GM12878 (cell line): ENCODE results near the gene JUND. TPM values are rescaled to one million over a fixed set of nuclear protein-coding genes. Genes with fewer than 3 reads are reported as not detected.

Experiments
- ATAC-seq: fragments of 200-7000 bp; cut with Tn5 transposase; 3 replicates; pipeline ENCODE4 v1.9.1; 2020; ENCODE audit warnings: mild to moderate bottlenecking, moderate library complexity
- BruUV-seq: library from RNA; stranded (reverse); fragments of 400-500 nt; replicated peaks from 2 replicates; lab custom pipeline; 2021; lab: Mats Ljungman, UMichigan
- CTCF ChIA-PET: fragments of 300-600 bp; sonication (Branson Sonifier 250); formaldehyde crosslinking; extraction: SDS; loops from one replicate; lab custom pipeline; 2021; ENCODE audit warnings: inconsistent platforms; lab: Yijun Ruan, JAX
- POLR2A ChIA-PET: fragments of 350-600 bp; formaldehyde crosslinking; extraction: SDS; loops from one replicate; lab custom pipeline; 2021; ENCODE audit warnings: inconsistent platforms; lab: Charles Lee
- RAD21 ChIA-PET: fragments of 300-600 bp; sonication (Branson Sonifier 250); formaldehyde crosslinking; loops from one replicate; lab custom pipeline; 2023; ENCODE audit warnings: antibody characterized with exemption; ENCODE audit not compliant: unreplicated experiment; lab: Charles Lee
- SMC1A ChIA-PET: fragments of 300-600 bp; sonication (Branson Sonifier 250); formaldehyde crosslinking; loops from one replicate; lab custom pipeline; 2023; ENCODE audit not compliant: unreplicated experiment, uncharacterized antibody; lab: Charles Lee
- DNase-seq: peaks from one replicate; pipeline ENCODE4 v3.0.0-alpha.2; 2011; ENCODE audit warnings: low read depth, low spot score
- FAIRE-seq: peaks from 3 replicates; lab custom pipeline; 2011; peaks lifted over from hg19 to GRCh38; lab: Jason Lieb, UNC
- H2AFZ ChIP-seq: 2 replicates; pipeline ENCODE4 v1.6.0; 2011; ENCODE audit warnings: low read depth, low read length, control low read depth; ENCODE audit not compliant: control insufficient read depth
- H3K27ac ChIP-seq: 2 replicates; pipeline ENCODE4 v1.5.1; 2011; ENCODE audit warnings: control low read depth; ENCODE audit not compliant: control insufficient read depth, insufficient read depth
- H3K27me3 ChIP-seq, 2 experiments: replicated peaks in 1 of 2; 2 replicates each; pipeline versions ENCODE4 v1.6.0 to v1.6.1; 2011; ENCODE audit warnings: low read length in 1 of 2; ENCODE audit not compliant: control insufficient read depth in 2 of 2, insufficient read depth in 2 of 2
- H3K36me3 ChIP-seq, 2 experiments: 2 replicates each; pipeline ENCODE4 v1.5.1; 2011; ENCODE audit warnings: low read length in 1 of 2; ENCODE audit not compliant: control insufficient read depth in 2 of 2, insufficient read depth in 2 of 2
- H3K4me1 ChIP-seq: 2 replicates; pipeline ENCODE4 v1.6.1; 2011; ENCODE audit warnings: mild to moderate bottlenecking, low read length, moderate library complexity, mixed read lengths; ENCODE audit not compliant: control insufficient read depth, insufficient read depth
- H3K4me2 ChIP-seq: 2 replicates; pipeline ENCODE4 v1.6.0; 2011; ENCODE audit warnings: control low read depth; ENCODE audit not compliant: control insufficient read depth, insufficient read depth
- H3K4me3 ChIP-seq: fragments of 200-600 bp; sonication (generic); 2 replicates; pipeline ENCODE4 v1.5.1; 2016
- H3K79me2 ChIP-seq: 2 replicates; pipeline ENCODE4 v1.6.0; 2011; ENCODE audit warnings: low read length; ENCODE audit not compliant: control insufficient read depth, insufficient read depth
- H3K9ac ChIP-seq: 2 replicates; pipeline ENCODE4 v1.8.0; 2011; ENCODE audit warnings: low read length, control low read depth, mixed read lengths; ENCODE audit not compliant: control insufficient read depth, insufficient read depth
- H3K9me3 ChIP-seq: replicated peaks from 3 replicates; pipeline ENCODE4 v1.5.1; 2011; ENCODE audit warnings: mild to moderate bottlenecking, low read length; ENCODE audit not compliant: control insufficient read depth, insufficient read depth
- H4K20me1 ChIP-seq: 2 replicates; pipeline ENCODE4 v1.6.0; 2011; ENCODE audit not compliant: control insufficient read depth, insufficient read depth
- EGR1 ChIP-seq, 2 experiments: IDR thresholded peaks; 1 replicate in 1 of 2; 2 replicates in 1 of 2; pipeline ENCODE4 v1.6.1; 2011 to 2012; ENCODE audit warnings: low read depth in 2 of 2, low read length in 2 of 2, borderline replicate concordance in 1 of 2, mild to moderate bottlenecking in 1 of 2, moderate library complexity in 1 of 2
- ESRRA ChIP-seq: IDR thresholded peaks from 2 replicates; pipeline ENCODE4 v1.6.1; 2012; ENCODE audit warnings: mild to moderate bottlenecking, low read length, improper control_type of control experiment
- IKZF1 ChIP-seq: fragments of 450-650 bp; conservative IDR thresholded peaks from 2 replicates; pipeline ENCODE4 v1.6.1; 2017; ENCODE audit warnings: antibody characterized with exemption, mild to moderate bottlenecking
- LARP7 ChIP-seq: fragments of 450-650 bp; IDR thresholded peaks from 2 replicates; pipeline ENCODE4 v1.6.1; 2017; ENCODE audit warnings: mild to moderate bottlenecking
- MEF2B ChIP-seq: fragments of 450-650 bp; IDR thresholded peaks from 2 replicates; pipeline ENCODE4 v1.6.1; 2018; ENCODE audit warnings: mild to moderate bottlenecking, moderate library complexity; ENCODE audit not compliant: partially characterized antibody, poor library complexity, severe bottlenecking
- WGBS: methylation state at CpG from one replicate; pipeline ENCODE4 v1.1.6; 2016; ENCODE audit warnings: low lambda C conversion rate; ENCODE audit not compliant: insufficient replicate concordance, insufficient coverage; ENCODE audit errors: missing lambda C conversion rate; 5-methylcytosine and 5-hydroxymethylcytosine counted together
- in situ Hi-C: fragments of 300-500 bp; cut with MboI; formaldehyde crosslinking; loops from 9 replicates; pipeline ENCODE4 v1.14.3; 2018; ENCODE audit warnings: mixed read lengths
- intact Hi-C: fragments of 100-400 bp; cut with micrococcal nuclease; formaldehyde crosslinking; loops from one replicate; pipeline ENCODE4 v1.14.2; 2022; ENCODE audit not compliant: unreplicated experiment
- polyA plus RNA-seq, 11 experiments: library from polyadenylated mRNA; depleted of rRNA in 4 of 11; unstranded in 6 of 11; stranded (reverse) in 5 of 11; fragments of >200 nt; fragmentation: Nextera tagmentation in 4 of 11; fragmentation: Illumina TruSeq in 1 of 11; extraction: Ambion mirVana in 4 of 11; extraction: Trizol in 1 of 11; gene quantifications; 1 replicate in 1 of 11; 2 replicates in 10 of 11; pipeline versions ENCODE4 v1.2.1 to v1.2.3, GENCODE V29; 2011 to 2016; ENCODE audit warnings: inconsistent platforms in 2 of 11, missing spikeins in 2 of 11, low read depth in 1 of 11
- total RNA-seq, 4 experiments: library from RNA; depleted of rRNA in 3 of 4; stranded (reverse); fragments of >200 nt in 3 of 4; fragmentation: Illumina TruSeq in 1 of 4; extraction: Trizol in 1 of 4; gene quantifications; 2 replicates each; pipeline versions ENCODE4 v1.2.1 to v1.2.3, GENCODE V29; 2013 to 2021

Gene JUND
- total and polyA plus RNA-seq, 10 of the 15 experiments (the other 5 are each of a cell fraction or from before 2014, with no cell fraction given), result 7.4 to 164 (median 18.8) TPM

DNA sequence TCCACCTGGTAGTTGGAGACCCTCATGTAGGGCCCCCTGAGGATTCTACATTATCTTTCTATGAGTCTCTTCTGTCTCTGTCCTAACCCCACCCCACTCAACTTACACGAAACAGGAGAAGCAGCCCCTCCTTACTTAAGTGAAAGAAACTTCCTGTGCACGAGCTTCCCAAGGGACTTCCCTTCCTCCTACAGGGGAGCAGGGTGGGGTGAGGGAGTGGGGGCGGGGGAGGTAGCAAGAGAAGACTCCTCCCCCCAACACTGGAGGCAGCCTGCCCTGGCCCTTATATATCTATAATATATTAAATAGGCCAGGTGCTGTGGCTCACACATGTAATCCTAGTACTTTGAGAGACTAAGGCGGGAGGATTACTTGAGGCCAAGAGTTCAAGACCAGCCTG is 49.6 kb downstream of the JUND start:
- H4K20me1 ChIP-seq, result no peaks in the 10 kb centered on the region
- ChIA-PET CTCF (interaction anchor here (0.8 to 3.4 kb wide), 10 partner anchors 19 to 180 kb away, joined by 3 to 20 read pairs (median 4); partner anchors contain the start of gene LSM4), SMC1A (interaction anchor here (0.8 to 2.2 kb wide), 6 partner anchors 9 to 97 kb away, joined by 3 to 6 read pairs (median 4); partner anchors contain the start of gene IFI30), RAD21 (interaction anchor here (0.6 to 2.4 kb wide), 4 partner anchors 17 to 97 kb away, joined by 3 to 12 read pairs (median 7); no protein-coding TSS in a partner anchor), POLR2A (interaction anchor here (0.5 to 2.2 kb wide), 7 partner anchors 8 to 85 kb away, joined by 3 to 7 read pairs (median 4); partner anchors contain the start of gene MPV17L2)
- H3K27ac ChIP-seq, result no peak overlapping the region
- no peak for ATAC-seq
- no TSS peak for BruUV-seq
- DNase-seq, result no peak
- no peaks in the 10 kb centered on the region for H3K79me2 ChIP-seq
- H3K4me2 ChIP-seq, result no peak overlapping the region
- no peaks in the 10 kb centered on the region for H3K36me3 ChIP-seq
- peak; percentile 34 for TF ChIP-seq MEF2B
- TF ChIP-seq LARP7, result no peak
- H3K9me3 ChIP-seq, result no peaks in the 10 kb centered on the region; the same call in 2 of the 3 replicates
- peaks cover 11% of the 10 kb centered on the region; the same call in 1 of the 2 replicates for H3K4me1 ChIP-seq
- H3K27me3 ChIP-seq, result peaks cover 0 to 2% of the 10 kb centered on the region in 2 experiments; a peak in 2 of 4 replicates
- no peak overlapping the region for H2AFZ ChIP-seq
- intact Hi-C loops, result no loop called here
- WGBS, result 0% methylated on average over 4 of the region's 4 CpGs
- in situ Hi-C loops, result no loop called here
- FAIRE-seq, result no peak
- no peak overlapping the region for H3K4me3 ChIP-seq
- no peak overlapping the region for H3K9ac ChIP-seq

DNA sequence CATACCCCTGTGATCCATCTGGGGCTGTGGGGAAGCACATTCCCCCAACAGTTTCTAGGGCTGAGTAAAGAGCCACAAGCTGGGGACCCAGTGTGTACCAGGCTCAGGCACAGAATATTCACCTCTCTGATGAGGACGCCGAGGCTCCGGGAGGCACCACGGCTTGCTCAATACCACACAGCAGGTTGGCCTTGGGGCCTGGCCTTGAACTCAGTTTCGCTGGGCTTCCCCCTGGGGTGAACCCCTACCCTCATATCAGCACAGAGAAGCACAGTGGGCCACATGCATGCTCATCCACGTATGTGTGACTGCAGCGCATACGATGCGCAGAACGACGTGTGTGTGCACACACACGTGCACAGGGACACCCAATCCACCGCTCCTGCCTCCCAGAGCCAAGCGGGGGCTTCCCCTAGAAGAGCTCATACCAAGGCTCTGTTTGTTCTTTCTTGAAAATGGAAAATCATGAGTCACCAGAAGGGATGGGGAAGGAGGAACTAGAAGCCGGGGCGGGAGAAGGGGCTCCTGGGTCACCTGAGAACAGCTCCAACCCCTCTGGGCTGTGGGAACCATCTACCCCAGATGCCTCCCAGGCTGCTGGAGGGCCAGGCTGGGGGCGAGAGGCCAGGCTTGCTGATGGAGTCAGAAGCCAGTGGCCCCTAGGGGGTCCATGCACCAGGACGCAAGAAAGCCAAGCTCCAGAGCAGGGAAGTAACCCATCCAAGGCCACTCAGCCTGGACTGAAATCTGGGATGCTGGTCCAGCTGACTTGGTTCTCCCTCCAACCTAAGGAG is 50.3 kb downstream of the JUND start:
- intact Hi-C loops, result no loop called here
- Histone ChIP-seq H3K9me3 (no peaks in the 10 kb centered on the region; the same call in 2 of the 3 replicates), H3K4me3 (no peak overlapping the region), H3K36me3 (no peaks in the 10 kb centered on the region), H3K4me1 (peaks cover 11% of the 10 kb centered on the region; the same call in 1 of the 2 replicates), H4K20me1 (no peaks in the 10 kb centered on the region), H3K79me2 (no peaks in the 10 kb centered on the region), H3K4me2 (no peak overlapping the region), H3K9ac (no peak overlapping the region), H2AFZ (no peak overlapping the region), H3K27me3 (peaks cover 0 to 3% of the 10 kb centered on the region in 2 experiments; a peak in 2 of 4 replicates), H3K27ac (no peak overlapping the region)
- in situ Hi-C loops, result no loop called here
- RAD21 ChIA-PET, result interaction anchor here (1.0 to 2.4 kb wide), 5 partner anchors 18 to 98 kb away, joined by 3 to 12 read pairs (median 5); partner anchors contain the start of gene RAB3A
- POLR2A ChIA-PET, result interaction anchor here (0.6 to 2.0 kb wide), 6 partner anchors 14 to 105 kb away, joined by 3 to 7 read pairs (median 3); partner anchors contain the start of gene MPV17L2
- ATAC-seq (no peak), FAIRE-seq (no peak), DNase-seq (no peak)
- 36% methylated on average over 18 of the region's 18 CpGs for WGBS
- TF ChIP-seq ESRRA, result no peak
- TF ChIP-seq IKZF1, result 0 out of 2 replicates have a peak, but pooled peaks have one; percentile 29
- TF ChIP-seq EGR1 (IDR thresholded peaks at IDR 0.05; ENCODE audit: borderline replicate concordance in 1 of 2, low read depth in 2 of 2, low read length in 2 of 2), result no peak
- CTCF ChIA-PET, result interaction anchor here (0.7 to 3.4 kb wide), 12 partner anchors 19 to 180 kb away, joined by 3 to 20 read pairs (median 4); partner anchors contain the start of gene LSM4
- SMC1A ChIA-PET, result interaction anchor here (0.8 to 2.2 kb wide), 6 partner anchors 9 to 98 kb away, joined by 3 to 6 read pairs (median 4); partner anchors contain the start of gene IFI30
- no TSS peak for BruUV-seq
